IMR-90 (cell line): ENCODE data around the gene PRKD1. TPM values are rescaled to one million over a fixed set of nuclear protein-coding genes. Genes with fewer than 3 reads are reported as not detected.
A peak's percentile ranks its signal among the peaks of the same experiment; 100 is the strongest.

Experiments
- ATAC-seq: fragments of 200-7000 bp; cut with Tn5 transposase; 2 replicates; pipeline ENCODE4 v1.9.1; 2020; ENCODE audit warnings: low read depth, mild to moderate bottlenecking, moderate library complexity
- BruUV-seq: library from RNA; stranded (reverse); fragments of 400-500 nt; replicated peaks from 2 replicates; lab custom pipeline; 2021; lab: Mats Ljungman, UMichigan
- CTCF ChIA-PET: fragments of 300-600 bp; formaldehyde crosslinking; extraction: SDS; loops from one replicate; lab custom pipeline; 2021; ENCODE audit warnings: antibody characterized with exemption; lab: Yijun Ruan, JAX
- POLR2A ChIA-PET: fragments of 300-600 bp; sonication (Branson Sonifier 250); formaldehyde crosslinking; loops from one replicate; lab custom pipeline; 2022; ENCODE audit warnings: antibody characterized with exemption; ENCODE audit not compliant: unreplicated experiment; lab: Charles Lee
- DNase-seq: peaks from one replicate; pipeline ENCODE4 v3.0.0; 2013
- H2AFZ ChIP-seq: replicated peaks from 2 replicates; pipeline ENCODE3; 2013; ENCODE audit warnings: low read length, mild to moderate bottlenecking; ENCODE audit not compliant: poor library complexity
- H2AK5ac ChIP-seq: 2 replicates; pipeline ENCODE4 v1.6.1; 2013; ENCODE audit warnings: low read depth, low read length, inconsistent platforms
- H2AK9ac ChIP-seq: replicated peaks from 2 replicates; pipeline ENCODE3; 2013; ENCODE audit warnings: mild to moderate bottlenecking, low read depth, low read length, moderate library complexity; ENCODE audit not compliant: poor library complexity
- H2BK120ac ChIP-seq: 2 replicates; pipeline ENCODE4 v1.6.1; 2013; ENCODE audit warnings: low read depth, low read length, inconsistent platforms
- H2BK15ac ChIP-seq: 3 replicates; pipeline ENCODE4 v1.6.1; 2013; ENCODE audit warnings: low read depth, low read length, inconsistent platforms
- H2BK20ac ChIP-seq: 2 replicates; pipeline ENCODE4 v1.6.1; 2013; ENCODE audit warnings: low read depth, mild to moderate bottlenecking, inconsistent platforms, low read length, moderate library complexity
- H2BK5ac ChIP-seq: 2 replicates; pipeline ENCODE4 v1.6.1; 2013; ENCODE audit warnings: mild to moderate bottlenecking, low read depth, low read length, inconsistent platforms; ENCODE audit not compliant: poor library complexity, severe bottlenecking
- H3K14ac ChIP-seq: replicated peaks from 2 replicates; pipeline ENCODE4 v1.6.1; 2013; ENCODE audit warnings: low read depth, low read length, inconsistent platforms
- H3K18ac ChIP-seq: 2 replicates; pipeline ENCODE4 v1.6.1; 2013; ENCODE audit warnings: low read depth, low read length, control low read depth
- H3K23ac ChIP-seq: 2 replicates; pipeline ENCODE4 v1.6.1; 2013; ENCODE audit warnings: low read depth, low read length, inconsistent platforms
- H3K27ac ChIP-seq: 2 replicates; pipeline ENCODE4 v1.5.1; 2013; ENCODE audit warnings: mild to moderate bottlenecking, control low read depth, low read length; ENCODE audit not compliant: insufficient read depth
- H3K27me3 ChIP-seq: 2 replicates; pipeline ENCODE4 v1.6.1; 2013; ENCODE audit warnings: low read length; ENCODE audit not compliant: control insufficient read depth, insufficient read depth
- H3K36me3 ChIP-seq: 2 replicates; pipeline ENCODE4 v1.6.1; 2013; ENCODE audit warnings: low read length, mixed read lengths; ENCODE audit not compliant: control insufficient read depth, insufficient read depth
- H3K4ac ChIP-seq: 2 replicates; pipeline ENCODE4 v1.6.1; 2013; ENCODE audit warnings: low read depth, low read length, inconsistent platforms
- H3K4me1 ChIP-seq: 2 replicates; pipeline ENCODE4 v1.6.1; 2013; ENCODE audit warnings: low read length, mixed read lengths; ENCODE audit not compliant: control insufficient read depth, insufficient read depth
- H3K4me2 ChIP-seq: 2 replicates; pipeline ENCODE4 v1.6.1; 2013; ENCODE audit warnings: low read depth, mild to moderate bottlenecking, control low read depth, low read length, moderate library complexity
- H3K4me3 ChIP-seq: 2 replicates; pipeline ENCODE4 v1.5.1; 2013; ENCODE audit warnings: low read depth, mild to moderate bottlenecking, control low read depth, low read length, moderate library complexity; ENCODE audit not compliant: insufficient read depth
- H3K56ac ChIP-seq: 2 replicates; pipeline ENCODE4 v1.6.1; 2013; ENCODE audit warnings: low read length, inconsistent platforms; ENCODE audit not compliant: insufficient read depth; ENCODE audit errors: extremely low read depth
- H3K79me1 ChIP-seq, 2 experiments: 2 replicates each; pipeline ENCODE4 v1.6.1; 2013; ENCODE audit warnings: low read length in 2 of 2, inconsistent platforms in 1 of 2, low read depth in 1 of 2
- H3K9ac ChIP-seq: 2 replicates; pipeline ENCODE4 v1.6.1; 2013; ENCODE audit warnings: low read depth, low read length, control low read depth
- H3K9me1 ChIP-seq: 2 replicates; pipeline ENCODE4 v1.6.1; 2013; ENCODE audit warnings: low read length, inconsistent platforms; ENCODE audit not compliant: insufficient read depth
- H3K9me3 ChIP-seq: 2 replicates; pipeline ENCODE4 v1.6.1; 2013; ENCODE audit warnings: low read length; ENCODE audit not compliant: control insufficient read depth, insufficient read depth
- H4K20me1 ChIP-seq: 2 replicates; pipeline ENCODE4 v1.6.1; 2013; ENCODE audit warnings: low read length, inconsistent platforms; ENCODE audit not compliant: insufficient read depth
- H4K5ac ChIP-seq: 2 replicates; pipeline ENCODE4 v1.6.1; 2013; ENCODE audit warnings: mild to moderate bottlenecking, low read depth, low read length, control low read depth
- H4K8ac ChIP-seq, 2 experiments: 2 replicates each; pipeline ENCODE4 v1.6.1; 2013; ENCODE audit warnings: low read depth in 2 of 2, low read length in 2 of 2, control low read depth in 1 of 2, inconsistent platforms in 1 of 2
- H4K91ac ChIP-seq: 2 replicates; pipeline ENCODE4 v1.6.1; 2013; ENCODE audit warnings: low read depth, low read length, inconsistent platforms; ENCODE audit not compliant: insufficient read depth
- FOS ChIP-seq: fragments of 150-350 bp; IDR thresholded peaks from 2 replicates; pipeline ENCODE4 v1.6.1; 2016; ENCODE audit warnings: low read depth, low read length
- NFE2L2 ChIP-seq: fragments of 150-350 bp; IDR thresholded peaks from 2 replicates; pipeline ENCODE4 v1.6.1; 2016; ENCODE audit warnings: low read depth, mild to moderate bottlenecking, low read length
- WGBS, 2 experiments: methylation state at CpG; one replicate each; pipeline versions ENCODE4 v1.1.5 to v1.1.7; 2013; ENCODE audit warnings: missing lambda C conversion rate in 2 of 2; ENCODE audit not compliant: insufficient read length in 1 of 2; ENCODE audit errors: extremely low coverage in 2 of 2; 5-methylcytosine and 5-hydroxymethylcytosine counted together
- dilution Hi-C: fragments of 300-500 bp; cut with HindIII; formaldehyde crosslinking; loops from one replicate; pipeline ENCODE4 v1.14.3; 2018; ENCODE audit warnings: low sequenced_read_pairs; ENCODE audit not compliant: unreplicated experiment
- in situ Hi-C: fragments of 300-500 bp; cut with MboI; formaldehyde crosslinking; loops from 3 replicates; pipeline ENCODE4 v1.14.3; 2019; ENCODE audit warnings: low sequenced_read_pairs, inconsistent platforms, mixed read lengths
- intact Hi-C: fragments of 100-400 bp; cut with micrococcal nuclease; formaldehyde crosslinking; loops from 2 replicates; pipeline ENCODE4 v1.10.0; 2022
- polyA plus RNA-seq, 3 experiments: library from polyadenylated mRNA; depleted of rRNA; stranded (reverse); fragments of >200 nt; gene quantifications; 2 replicates each; pipeline ENCODE4 v1.2.3, GENCODE V29; 2012; ENCODE audit warnings: low replicate concordance in 1 of 3
- total RNA-seq: library from RNA; depleted of rRNA; stranded (reverse); fragments of >200 nt; gene quantifications from 2 replicates; pipeline ENCODE4 v1.2.3, GENCODE V29; 2012

Gene PRKD1
- total and polyA plus RNA-seq, 2 of the 4 experiments (the other 2 are of a cell fraction), result 12.9 to 14.2 TPM

DNA sequence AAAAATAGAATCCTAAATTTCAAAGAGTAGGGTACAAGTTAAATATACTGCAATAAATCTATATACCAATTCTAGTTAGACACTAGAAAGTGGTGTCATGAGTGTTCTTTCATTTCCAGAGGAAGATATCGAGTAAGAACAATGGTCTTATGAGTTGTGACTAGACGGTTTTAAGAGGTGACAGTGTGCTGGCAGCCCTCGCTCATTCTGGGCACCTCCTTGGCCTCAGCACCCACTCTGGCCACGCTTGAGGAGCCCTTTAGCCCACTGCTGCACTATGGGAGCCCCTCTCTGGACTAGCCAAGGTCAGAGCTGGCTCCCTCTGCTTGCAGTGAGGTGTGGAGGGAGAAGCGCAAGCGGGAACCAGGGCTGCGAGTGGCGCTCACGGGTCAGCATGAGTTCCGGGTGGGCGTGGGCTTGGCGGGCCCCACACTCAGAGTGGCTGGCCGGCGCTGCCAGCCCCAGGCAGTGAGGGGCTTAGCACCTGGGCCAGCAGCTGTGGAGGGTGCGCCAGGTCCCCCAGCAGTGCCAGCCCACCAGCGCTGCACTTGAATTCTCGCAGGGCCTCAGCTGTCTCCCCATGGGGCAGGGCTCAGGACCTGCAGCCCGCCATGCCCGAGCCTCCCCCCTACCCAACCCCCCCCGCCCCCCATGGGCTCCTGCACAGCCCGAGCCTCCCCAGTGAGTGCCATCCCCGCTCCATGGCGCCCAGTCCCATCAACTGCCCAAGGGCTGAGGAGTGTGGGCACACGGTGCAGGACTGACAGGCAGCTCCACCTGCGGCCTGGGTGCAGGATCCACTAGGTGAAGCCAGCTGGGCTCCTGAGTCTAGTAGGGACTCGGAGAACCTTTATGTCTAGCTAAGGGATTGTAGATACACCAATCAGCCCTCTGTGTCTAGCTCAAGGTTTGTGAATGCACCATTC, 18.7 kb downstream of the PRKD1 start (continued):
- no peak for TF ChIP-seq NFE2L2

DNA sequence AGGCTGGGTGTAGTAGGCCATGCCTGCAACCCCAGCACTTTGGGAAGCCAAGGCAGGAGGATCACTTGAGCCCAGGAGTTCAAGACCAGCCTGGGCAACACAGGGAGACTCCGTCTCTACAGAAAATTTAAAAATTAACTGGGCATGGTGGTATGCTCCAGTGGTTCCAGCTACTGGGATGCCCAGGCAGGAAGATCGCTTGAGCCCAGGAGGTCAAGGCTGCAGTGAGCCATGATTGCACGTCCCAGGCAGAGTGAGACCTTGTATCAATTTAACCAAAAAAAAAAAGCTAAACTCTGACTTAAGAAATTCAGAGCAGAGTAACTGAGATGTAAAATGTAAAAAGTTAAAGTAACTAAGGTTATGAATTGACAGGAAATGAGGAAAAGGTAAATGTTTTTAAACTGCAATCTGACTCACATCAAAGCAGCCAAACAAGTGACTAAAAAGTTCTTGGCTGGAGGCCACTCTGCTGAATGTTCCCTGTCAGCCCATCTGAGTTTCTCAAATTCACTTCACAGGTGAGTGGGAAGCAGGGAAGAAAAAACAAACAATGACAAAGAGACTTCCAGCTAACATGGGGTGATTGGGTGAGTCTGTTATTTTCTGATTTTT, 21.3 kb downstream of the PRKD1 start:
- ATAC-seq, result peak; percentile 40; the same call in 1 of the 2 replicates
- no CpG with 5 or more reads among the region's 3 CpGs for WGBS, 2 experiments
- Histone ChIP-seq H4K91ac (no peak overlapping the region), H2BK120ac (no peak overlapping the region), H2AK5ac (peak overlapping the region; percentile 58; the same call in 1 of the 2 replicates), H4K20me1 (peaks cover 10% of the 10 kb centered on the region; the same call in 1 of the 2 replicates), H3K9me1 (0 out of 2 replicates have a peak, but pooled peaks cover 3% of the 10 kb centered on the region), H3K23ac (no peak overlapping the region), H2BK15ac (peak overlapping the region; percentile 52; the same call in 1 of the 3 replicates), H3K36me3 (no peaks in the 10 kb centered on the region), H3K79me1 (peaks cover 4 to 34% of the 10 kb centered on the region in 2 experiments; a peak in 3 of 4 replicates), H4K5ac (no peak overlapping the region), H2AK9ac (no peak overlapping the region), H4K8ac (peak overlapping the region in 1 of 2 experiments; percentile 48; a peak in 2 of 4 replicates), H3K4me2 (peak overlapping the region; percentile 19; the same call in 1 of the 2 replicates), H3K4me1 (peaks cover 4% of the 10 kb centered on the region), H3K18ac (no peak overlapping the region), H3K4me3 (no peak overlapping the region), H3K56ac (no peak overlapping the region), H2AFZ (no peak overlapping the region), H2BK5ac (no peak overlapping the region), H3K4ac (no peak overlapping the region), H3K9me3 (no peaks in the 10 kb centered on the region), H3K14ac (no peak overlapping the region), H3K27me3 (no peaks in the 10 kb centered on the region), H3K9ac (no peak overlapping the region), H2BK20ac (no peak overlapping the region), H3K27ac (no peak overlapping the region)
- intact Hi-C loops (no loop called here), in situ Hi-C loops (loop anchor here (25.0 kb wide), 1 partner anchor 306 kb away; no protein-coding TSS in a partner anchor), dilution Hi-C loops (no loop called here)
- ChIA-PET CTCF (interaction anchor here (0.6 to 0.8 kb wide), 3 partner anchors 11 to 382 kb away, joined by 3 read pairs; no protein-coding TSS in a partner anchor), POLR2A (no interaction called here)
- TF ChIP-seq FOS, result no peak
- no TSS peak for BruUV-seq
- DNase-seq, result peak; percentile 71
